Panc1 (cell line): ENCODE data around the gene ALAS2. TPM values are rescaled to one million over a fixed set of nuclear protein-coding genes. Genes with fewer than 3 reads are reported as not detected.

Experiments
- ATAC-seq: fragments of 200-7000 bp; cut with Tn5 transposase; 2 replicates; pipeline ENCODE4 v1.9.1; 2020; ENCODE audit warnings: mild to moderate bottlenecking, moderate library complexity
- BruUV-seq: library from RNA; stranded (reverse); fragments of 400-500 nt; replicated peaks from 2 replicates; lab custom pipeline; 2021; lab: Mats Ljungman, UMichigan
- CTCF ChIA-PET: fragments of 300-600 bp; sonication (Branson Sonifier 250); formaldehyde crosslinking; loops from one replicate; lab custom pipeline; 2022; ENCODE audit warnings: antibody characterized with exemption; lab: Charles Lee
- POLR2A ChIA-PET: fragments of 300-600 bp; sonication (Branson Sonifier 250); formaldehyde crosslinking; loops from one replicate; lab custom pipeline; 2022; ENCODE audit warnings: antibody characterized with exemption; lab: Charles Lee
- DNase-seq: peaks from one replicate; pipeline ENCODE4 v3.0.0-alpha.2; 2010; ENCODE audit warnings: low read depth, low spot score
- H3K27ac ChIP-seq: 2 replicates; pipeline ENCODE4 v1.5.1; 2011; ENCODE audit warnings: mild to moderate bottlenecking, low read length, inconsistent platforms
- H3K27me3 ChIP-seq: fragments of 200-500 bp; sonication (Bioruptor generic); 2 replicates; pipeline ENCODE4 v1.6.0; 2014; ENCODE audit warnings: low read length, inconsistent platforms; ENCODE audit not compliant: control insufficient read depth, insufficient read depth
- H3K36me3 ChIP-seq: fragments of 200-500 bp; sonication (Bioruptor generic); 2 replicates; pipeline ENCODE4 v1.5.1; 2014; ENCODE audit warnings: inconsistent platforms, mild to moderate bottlenecking, low read length, moderate library complexity; ENCODE audit not compliant: control insufficient read depth, insufficient read depth
- H3K4me1 ChIP-seq: 2 replicates; pipeline ENCODE4 v1.5.1; 2011; ENCODE audit warnings: inconsistent platforms, mild to moderate bottlenecking, low read length, moderate library complexity; ENCODE audit not compliant: control insufficient read depth, insufficient read depth
- H3K4me3 ChIP-seq, 2 experiments: 2 replicates each; pipeline ENCODE4 v1.5.1; 2011 to 2012; ENCODE audit warnings: low read depth in 2 of 2, low read length in 2 of 2, mild to moderate bottlenecking in 2 of 2, inconsistent platforms in 1 of 2, moderate library complexity in 1 of 2
- H3K9me3 ChIP-seq: fragments of 200-500 bp; sonication (Bioruptor generic); 2 replicates; pipeline ENCODE4 v1.5.1; 2014; ENCODE audit warnings: low read depth, mild to moderate bottlenecking, inconsistent platforms, low read length, moderate library complexity; ENCODE audit not compliant: control insufficient read depth, insufficient read depth
- CTCF ChIP-seq: fragments of 450-650 bp; IDR thresholded peaks from 2 replicates; pipeline ENCODE4 v1.5.1; 2017; ENCODE audit warnings: mild to moderate bottlenecking
- POLR2AphosphoS5 ChIP-seq: IDR thresholded peaks from 2 replicates; pipeline ENCODE4 v1.6.1; 2012; ENCODE audit warnings: mild to moderate bottlenecking, low read depth, low read length, moderate library complexity
- REST ChIP-seq, 2 experiments: IDR thresholded peaks; 2 replicates each; pipeline ENCODE4 v1.6.1; 2011 to 2012; ENCODE audit warnings: low read depth in 2 of 2, control low read depth in 1 of 2, low read length in 1 of 2, mild to moderate bottlenecking in 1 of 2, moderate library complexity in 1 of 2; ENCODE audit not compliant: insufficient read depth in 1 of 2
- SIN3A ChIP-seq: IDR thresholded peaks from 2 replicates; pipeline ENCODE4 v1.6.1; 2012; ENCODE audit warnings: low read depth, mild to moderate bottlenecking, low read length, moderate library complexity, borderline replicate concordance; ENCODE audit not compliant: insufficient read depth
- TCF7L2 ChIP-seq: IDR thresholded peaks from 2 replicates; pipeline ENCODE4 v1.6.1; 2011; ENCODE audit warnings: mild to moderate bottlenecking, low read depth, low read length, inconsistent platforms
- in situ Hi-C: cut with HindIII; loops from 2 replicates; pipeline ENCODE4 v1.10.0; 2016; ENCODE audit warnings: low sequenced_read_pairs, low pct_unique_long_range_greater_than_20kb
- intact Hi-C: fragments of 100-400 bp; cut with micrococcal nuclease; formaldehyde crosslinking; loops from one replicate; pipeline ENCODE4 v1.10.0; 2022; ENCODE audit not compliant: unreplicated experiment
- total RNA-seq: library from RNA; stranded (reverse); gene quantifications from one replicate; pipeline ENCODE4 v1.2.1, GENCODE V29; 2021; ENCODE audit not compliant: unreplicated experiment

ALAS2 gene
- total RNA-seq, 1 experiment from 2014 or later, result not detected

- BruUV-seq, result no TSS peak
- CTCF ChIA-PET, result interaction anchor here (0.8 kb wide), 1 partner anchor 119 kb away, joined by 4 read pairs; no protein-coding TSS in a partner anchor
- H3K4me1 ChIP-seq, result no peaks in the 10 kb centered on the region
- TF ChIP-seq REST (IDR thresholded peaks at IDR 0.05; ENCODE audit: insufficient read depth in 1 of 2, low read depth in 2 of 2, low read length in 1 of 2) (no peak), CTCF (peak; percentile 41; the same call in 1 of the 2 replicates)
- H3K27me3 ChIP-seq, result no peaks in the 10 kb centered on the region
- DNase-seq (no peak), ATAC-seq (no peak)
- no peak overlapping the region for H3K27ac ChIP-seq
- no peaks in the 10 kb centered on the region for H3K9me3 ChIP-seq
- H3K4me3 ChIP-seq, result no peak overlapping the region
- POLR2A ChIA-PET, result no interaction called here
- no peaks in the 10 kb centered on the region for H3K36me3 ChIP-seq
- in situ Hi-C loops (no loop called here), intact Hi-C loops (no loop called here)
These were observed 19.5 kb downstream of the ALAS2 start for GRCh38 chrX:55011294-55011693.

- no peak overlapping the region for H3K27ac ChIP-seq
- CTCF ChIA-PET, result interaction anchor here (0.6 kb wide), 1 partner anchor 23 kb away, joined by 3 read pairs; no protein-coding TSS in a partner anchor
- intact Hi-C loops, result no loop called here
These were observed 22.0 kb downstream of the ALAS2 start for GRCh38 chrX:55008571-55009358.

More at GRCh38 chrX:55008571-55009358, 22.0 kb downstream of the ALAS2 start:
- H3K4me1 ChIP-seq, result no peaks in the 10 kb centered on the region
- in situ Hi-C loops, result no loop called here
- no peak for DNase-seq
- H3K4me3 ChIP-seq, result no peak overlapping the region
- no peaks in the 10 kb centered on the region for H3K9me3 ChIP-seq
- no TSS peak for BruUV-seq
- no peaks in the 10 kb centered on the region; the same call in 1 of the 2 replicates for H3K36me3 ChIP-seq
- ATAC-seq, result peak; percentile 44; the same call in 1 of the 2 replicates
- no peak for TF ChIP-seq POLR2AphosphoS5
- TF ChIP-seq CTCF, result no peak
- TF ChIP-seq SIN3A, result no peak
- TF ChIP-seq REST (IDR thresholded peaks at IDR 0.05; ENCODE audit: insufficient read depth in 1 of 2, low read depth in 2 of 2, low read length in 1 of 2), result no peak
- TF ChIP-seq TCF7L2, result no peak
- POLR2A ChIA-PET, result interaction anchor here (1.0 kb wide), 1 partner anchor 9 kb away, joined by 3 read pairs; the partner anchor contains the start of gene APEX2
- no peaks in the 10 kb centered on the region for H3K27me3 ChIP-seq
